Measurements from ENCODE around the gene LSS. TPM values are rescaled to one million over a fixed set of nuclear protein-coding genes. Genes with fewer than 3 reads are reported as not detected.

The LSS gene
- polyA plus RNA-seq, 1 donor from 2014 or later = 101 TPM

DNA sequence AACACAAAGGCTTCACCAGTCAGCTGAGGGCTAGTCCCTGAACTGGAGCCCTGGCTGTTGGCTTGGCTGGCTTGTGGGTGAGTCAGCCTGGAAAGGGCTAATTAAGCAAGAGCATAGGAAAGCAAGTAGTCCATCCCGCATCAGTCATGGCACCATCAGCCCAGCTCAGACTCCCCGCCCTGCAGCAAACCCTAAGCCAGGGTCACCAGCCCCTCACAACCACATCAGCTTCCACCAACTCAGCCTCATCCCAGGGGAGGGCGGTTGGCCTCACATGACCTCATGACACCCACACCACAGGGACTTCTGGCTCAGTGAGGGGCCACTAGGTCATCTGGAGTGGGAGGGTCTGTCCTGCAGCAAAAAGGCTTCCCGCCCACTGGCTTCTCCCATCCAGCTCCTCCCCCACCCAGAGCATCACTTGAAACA lies 37.3 kb downstream of the LSS start:
- no peaks in the 10 kb centered on the region for H3K9me3 ChIP-seq (ENCODE audit: low read length)
- H2AFZ ChIP-seq (ENCODE audit: low read depth, low read length) = no peak overlapping the region
- no peaks in the 10 kb centered on the region for H3K36me3 ChIP-seq (ENCODE audit: insufficient read depth, low read length)
- no peak overlapping the region for H3K27ac ChIP-seq (ENCODE audit: low read length)
- no peaks in the 10 kb centered on the region for H4K20me1 ChIP-seq (ENCODE audit: insufficient read depth)
- H3K4me2 ChIP-seq (ENCODE audit: low read length) = no peak overlapping the region
- no peaks in the 10 kb centered on the region for H3K79me2 ChIP-seq (replicated peaks; ENCODE audit: insufficient read depth, low read length)
- no peaks in the 10 kb centered on the region for H3K9me2 ChIP-seq (ENCODE audit: insufficient read depth, low read length)
- H3K27me3 ChIP-seq (ENCODE audit: insufficient read depth, low read depth, low read length) = no peaks in the 10 kb centered on the region
- no peak overlapping the region for H3K4me3 ChIP-seq (ENCODE audit: low read length)
- TF ChIP-seq TAF1 (IDR thresholded peaks at IDR 0.05; ENCODE audit: low read depth) = no peak
- TF ChIP-seq EP300 (conservative IDR thresholded peaks at IDR 0.05; ENCODE audit: poor library complexity, severe bottlenecking) = no peak
- TF ChIP-seq RAD21 (conservative IDR thresholded peaks at IDR 0.05) = no peak
- no peak for TF ChIP-seq MXI1 (conservative IDR thresholded peaks at IDR 0.05; ENCODE audit: poor library complexity, severe bottlenecking)
- no peak for TF ChIP-seq CTCF (IDR thresholded peaks at IDR 0.05; ENCODE audit: poor library complexity, severe bottlenecking)
- no peak for TF ChIP-seq EZH2 (IDR thresholded peaks at IDR 0.05; ENCODE audit: borderline replicate concordance, insufficient read depth, low read length, poor library complexity, severe bottlenecking)
- no peak for TF ChIP-seq REST (IDR thresholded peaks at IDR 0.05; ENCODE audit: borderline replicate concordance)
- TF ChIP-seq SMC3 (conservative IDR thresholded peaks at IDR 0.05; ENCODE audit: poor library complexity) = no peak
- no peak for TF ChIP-seq POLR2AphosphoS5 (IDR thresholded peaks at IDR 0.05)
- no peaks in the 10 kb centered on the region for H3F3A ChIP-seq (ENCODE audit: insufficient read depth, low read length, poor library complexity, severe bottlenecking)
- no peak overlapping the region for H3K9ac ChIP-seq (ENCODE audit: low read length)

DNA sequence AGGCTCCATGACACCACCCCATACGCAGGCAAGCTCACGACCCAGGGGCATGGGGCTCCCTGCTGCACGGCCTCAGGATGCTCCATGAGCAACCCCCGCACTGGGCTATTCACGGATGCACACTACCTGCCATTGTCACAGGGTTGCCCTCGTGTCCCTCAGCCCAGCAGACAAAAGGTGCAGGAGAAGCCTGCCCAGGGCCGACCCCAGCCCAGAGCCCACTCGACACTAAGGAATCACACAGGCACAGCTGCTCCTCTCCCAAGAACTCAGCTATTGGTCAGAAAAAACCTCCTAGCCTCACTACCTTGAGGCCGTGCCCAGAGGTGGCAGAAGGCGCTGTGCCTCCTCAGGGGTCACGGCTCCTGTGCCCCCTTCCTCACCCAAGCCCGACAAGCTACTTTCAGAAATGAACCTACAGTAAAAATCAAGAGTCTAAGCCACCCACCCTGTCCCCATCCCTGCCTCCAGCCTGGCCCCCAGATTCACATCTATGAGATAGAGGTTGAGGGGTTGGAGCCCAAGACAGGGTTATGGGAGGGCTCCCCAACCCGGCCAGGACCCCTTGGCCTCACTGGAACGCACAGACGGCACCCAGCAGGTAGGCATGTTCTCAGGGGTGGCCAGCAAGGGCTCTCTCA lies 38.0 kb downstream of the LSS start:
- Histone ChIP-seq H3K79me2 (replicated peaks; ENCODE audit: insufficient read depth, low read length) (no peaks in the 10 kb centered on the region), H3K4me3 (ENCODE audit: low read length) (no peak overlapping the region), H3K9ac (ENCODE audit: low read length) (no peak overlapping the region), H3K27me3 (ENCODE audit: insufficient read depth, low read depth, low read length) (no peaks in the 10 kb centered on the region), H2AFZ (ENCODE audit: low read depth, low read length) (no peak overlapping the region), H3K4me2 (ENCODE audit: low read length) (no peak overlapping the region), H3K9me2 (ENCODE audit: insufficient read depth, low read length) (no peaks in the 10 kb centered on the region), H3K36me3 (ENCODE audit: insufficient read depth, low read length) (no peaks in the 10 kb centered on the region), H3K9me3 (ENCODE audit: low read length) (no peaks in the 10 kb centered on the region), H3F3A (ENCODE audit: insufficient read depth, low read length, poor library complexity, severe bottlenecking) (no peaks in the 10 kb centered on the region), H4K20me1 (ENCODE audit: insufficient read depth) (no peaks in the 10 kb centered on the region), H3K27ac (ENCODE audit: low read length) (no peak overlapping the region)
- no peak for TF ChIP-seq RAD21 (conservative IDR thresholded peaks at IDR 0.05)
- TF ChIP-seq REST (IDR thresholded peaks at IDR 0.05; ENCODE audit: borderline replicate concordance) = no peak
- no peak for TF ChIP-seq TAF1 (IDR thresholded peaks at IDR 0.05; ENCODE audit: low read depth)
- no peak for TF ChIP-seq EP300 (conservative IDR thresholded peaks at IDR 0.05; ENCODE audit: poor library complexity, severe bottlenecking)
- no peak for TF ChIP-seq SMC3 (conservative IDR thresholded peaks at IDR 0.05; ENCODE audit: poor library complexity)
- no peak for TF ChIP-seq POLR2AphosphoS5 (IDR thresholded peaks at IDR 0.05)
- TF ChIP-seq MXI1 (conservative IDR thresholded peaks at IDR 0.05; ENCODE audit: poor library complexity, severe bottlenecking) = no peak
- no peak for TF ChIP-seq EZH2 (IDR thresholded peaks at IDR 0.05; ENCODE audit: borderline replicate concordance, insufficient read depth, low read length, poor library complexity, severe bottlenecking)
- no peak for TF ChIP-seq CTCF (IDR thresholded peaks at IDR 0.05; ENCODE audit: poor library complexity, severe bottlenecking)

Measured in neural cell (in vitro differentiated cells).